Measurements from ENCODE around the gene ZNF121. TPM values are rescaled to one million over a fixed set of nuclear protein-coding genes. Genes with fewer than 3 reads are reported as not detected.
"Not testable (repeated sequence)": the region's sequence is repeated elsewhere in the genome, so short reads cannot be mapped to it uniquely, and the experiment has no call there.

The ZNF121 gene
- total RNA-seq, 2 donors from 2014 or later, result 16.1 to 48.6 TPM

- no peak overlapping the region for H3K4me3 ChIP-seq
- H3K4me1 ChIP-seq (ENCODE audit: control insufficient read depth in 1 of 2, low read depth in 2 of 2), result peaks cover 9 to 16% of the 10 kb centered on the region in 2 donors
- DNase-seq (ENCODE audit: low spot score), result peak; percentile 2
- peak; percentile 32 for TF ChIP-seq CTCF (IDR thresholded peaks at IDR 0.05)
- H3K36me3 ChIP-seq, result no peaks in the 10 kb centered on the region
- no peaks in the 10 kb centered on the region for H3K27me3 ChIP-seq (replicated peaks; ENCODE audit: insufficient read depth)
- H3K27ac ChIP-seq, result no peak overlapping the region
- no peaks in the 10 kb centered on the region for H3K9me3 ChIP-seq
- no peak for ATAC-seq (ENCODE audit: insufficient number of reproducible peaks, low FRiP score, low read depth)
Measured at GRCh38 chr19:9586764-9587163, 2.5 kb upstream of the ZNF121 start.

- not testable (repeated sequence) for H3K27ac ChIP-seq; H3K36me3 ChIP-seq; ATAC-seq (ENCODE audit: insufficient number of reproducible peaks, low FRiP score, low read depth); H3K4me3 ChIP-seq; DNase-seq (ENCODE audit: low spot score); H3K27me3 ChIP-seq (replicated peaks; ENCODE audit: insufficient read depth)
- Histone ChIP-seq H3K4me1 (ENCODE audit: control insufficient read depth in 1 of 2, low read depth in 2 of 2) (peaks cover 9 to 16% of the 10 kb centered on the region in 2 donors), H3K9me3 (peaks cover 26% of the 10 kb centered on the region)
Measured at GRCh38 chr19:9582081-9582725, 2.1 kb downstream of the ZNF121 start.

GRCh38 chr19:9580728-9581127 lies 3.6 kb downstream of the ZNF121 start:
- no peak for TF ChIP-seq CTCF (IDR thresholded peaks at IDR 0.05)
- Histone ChIP-seq H3K9me3 (peaks cover 41% of the 10 kb centered on the region), H3K27me3 (replicated peaks; ENCODE audit: insufficient read depth) (no peaks in the 10 kb centered on the region), H3K4me3 (no peak overlapping the region), H3K4me1 (ENCODE audit: control insufficient read depth in 1 of 2, low read depth in 2 of 2) (peaks cover 9 to 16% of the 10 kb centered on the region in 2 donors), H3K27ac (no peak overlapping the region), H3K36me3 (peaks cover 6% of the 10 kb centered on the region)
- DNase-seq (ENCODE audit: low spot score), result no peak
- no peak for ATAC-seq (ENCODE audit: insufficient number of reproducible peaks, low FRiP score, low read depth)

GRCh38 chr19:9570255-9570654 lies 14.0 kb downstream of the ZNF121 start:
- no peaks in the 10 kb centered on the region for H3K4me1 ChIP-seq (ENCODE audit: control insufficient read depth in 1 of 2, low read depth in 2 of 2)
- peaks cover 98% of the 10 kb centered on the region for H3K9me3 ChIP-seq
- DNase-seq (ENCODE audit: low spot score), result no peak
- ATAC-seq (ENCODE audit: insufficient number of reproducible peaks, low FRiP score, low read depth), result no peak
- no peaks in the 10 kb centered on the region for H3K27me3 ChIP-seq (replicated peaks; ENCODE audit: insufficient read depth)
- H3K4me3 ChIP-seq, result peak overlapping the region; percentile 8
- H3K27ac ChIP-seq, result no peak overlapping the region
- no peak for TF ChIP-seq CTCF (IDR thresholded peaks at IDR 0.05)
- H3K36me3 ChIP-seq, result peaks cover 46% of the 10 kb centered on the region

GRCh38 chr19:9566729-9567128 lies 17.6 kb downstream of the ZNF121 start:
- no peaks in the 10 kb centered on the region for H3K27me3 ChIP-seq (replicated peaks; ENCODE audit: insufficient read depth)
- H3K36me3 ChIP-seq, result peaks cover 59% of the 10 kb centered on the region
- DNase-seq (ENCODE audit: low spot score) (no peak), ATAC-seq (ENCODE audit: insufficient number of reproducible peaks, low FRiP score, low read depth) (no peak)
- peaks cover 99% of the 10 kb centered on the region for H3K9me3 ChIP-seq
- no peak overlapping the region for H3K4me3 ChIP-seq
- no peaks in the 10 kb centered on the region for H3K4me1 ChIP-seq (ENCODE audit: control insufficient read depth in 1 of 2, low read depth in 2 of 2)
- no peak overlapping the region for H3K27ac ChIP-seq
- no peak for TF ChIP-seq CTCF (IDR thresholded peaks at IDR 0.05)
